GM12892 (cell line): ENCODE measurements around the gene KCNT2.

Experiments used
- DNase-seq: peaks from one replicate; pipeline ENCODE4 v3.0.0; 2011; ENCODE audit not compliant: insufficient read length
- FAIRE-seq: peaks from 2 replicates; lab custom pipeline; 2011; peaks lifted over from hg19 to GRCh38; lab: Jason Lieb, UNC
- POLR2A ChIP-seq: IDR thresholded peaks from 2 replicates; pipeline ENCODE4 v1.6.1; 2011; ENCODE audit warnings: low read depth, low read length, control low read depth
- POLR2AphosphoS5 ChIP-seq: IDR thresholded peaks from 2 replicates; pipeline ENCODE4 v1.6.1; 2011; ENCODE audit warnings: low read depth, low read length, control low read depth
- TAF1 ChIP-seq: IDR thresholded peaks from 2 replicates; pipeline ENCODE4 v1.6.1; 2011; ENCODE audit warnings: low read depth, mild to moderate bottlenecking, control low read depth, low read length, borderline replicate concordance

Gene KCNT2

GRCh38 chr1:196494766-196495165 lies 113.5 kb downstream of the KCNT2 start:
- no peak for DNase-seq
- no peak for FAIRE-seq
- TF ChIP-seq POLR2A: no peak
- TF ChIP-seq TAF1: no peak
- no peak for TF ChIP-seq POLR2AphosphoS5

GRCh38 chr1:196493881-196494280 lies 114.4 kb downstream of the KCNT2 start:
- no peak for TF ChIP-seq TAF1
- no peak for TF ChIP-seq POLR2AphosphoS5
- no peak for TF ChIP-seq POLR2A
- DNase-seq (no peak), FAIRE-seq (no peak)

- TF ChIP-seq POLR2AphosphoS5 (no peak), POLR2A (no peak), TAF1 (no peak)
- DNase-seq (no peak), FAIRE-seq (no peak)
Measured at GRCh38 chr1:196488579-196488978, 119.7 kb downstream of the KCNT2 start.

- FAIRE-seq (no peak), DNase-seq (no peak)
- TF ChIP-seq TAF1 (no peak), POLR2AphosphoS5 (no peak), POLR2A (no peak)
Measured at GRCh38 chr1:196486346-196486745, 121.9 kb downstream of the KCNT2 start.

- no peak for DNase-seq
- TF ChIP-seq TAF1: no peak
- TF ChIP-seq POLR2A: no peak
- no peak for TF ChIP-seq POLR2AphosphoS5
- FAIRE-seq: no peak
Measured at GRCh38 chr1:196481616-196482015, 126.6 kb downstream of the KCNT2 start.

- DNase-seq (no peak), FAIRE-seq (no peak)
- TF ChIP-seq TAF1 (no peak), POLR2AphosphoS5 (no peak), POLR2A (no peak)
Measured at GRCh38 chr1:196477262-196477661, 131.0 kb downstream of the KCNT2 start.

GRCh38 chr1:196467230-196467925 lies 140.9 kb downstream of the KCNT2 start:
- TF ChIP-seq POLR2A (no peak), POLR2AphosphoS5 (no peak), TAF1 (no peak)
- DNase-seq (no peak), FAIRE-seq (no peak)

- no peak for TF ChIP-seq POLR2AphosphoS5
- TF ChIP-seq TAF1: no peak
- TF ChIP-seq POLR2A: no peak
- DNase-seq (no peak), FAIRE-seq (no peak)
Measured at GRCh38 chr1:196466654-196467053, 141.6 kb downstream of the KCNT2 start.

GRCh38 chr1:196466166-196466565 lies 142.1 kb downstream of the KCNT2 start:
- no peak for DNase-seq
- no peak for FAIRE-seq
- TF ChIP-seq TAF1 (no peak), POLR2AphosphoS5 (no peak), POLR2A (no peak)

GRCh38 chr1:196464480-196464941 lies 143.7 kb downstream of the KCNT2 start:
- no peak for FAIRE-seq
- no peak for DNase-seq
- no peak for TF ChIP-seq POLR2AphosphoS5
- no peak for TF ChIP-seq POLR2A
- TF ChIP-seq TAF1: no peak

- DNase-seq (no peak), FAIRE-seq (no peak)
- TF ChIP-seq POLR2A (no peak), TAF1 (no peak), POLR2AphosphoS5 (no peak)
Measured at GRCh38 chr1:196462086-196462485, 146.2 kb downstream of the KCNT2 start.

- FAIRE-seq (no peak), DNase-seq (no peak)
- TF ChIP-seq POLR2AphosphoS5 (no peak), POLR2A (no peak), TAF1 (no peak)
Measured at GRCh38 chr1:196461521-196461920, 146.7 kb downstream of the KCNT2 start.

GRCh38 chr1:196459383-196459782 lies 148.9 kb downstream of the KCNT2 start:
- DNase-seq (no peak), FAIRE-seq (no peak)
- no peak for TF ChIP-seq POLR2AphosphoS5
- no peak for TF ChIP-seq TAF1
- TF ChIP-seq POLR2A: no peak
